ENCODE data around the gene LTB4R. TPM values are rescaled to one million over a fixed set of nuclear protein-coding genes. Genes with fewer than 3 reads are reported as not detected.

LTB4R gene
- total RNA-seq, 1 experiment from 2014 or later = 5.0 TPM

GRCh38 chr14:24286996-24287395 lies 24.3 kb upstream of the LTB4R start:
- H3K4me3 ChIP-seq (ENCODE audit: insufficient read depth, low read depth, low read length) = no peak overlapping the region
- H3K27me3 ChIP-seq (ENCODE audit: control insufficient read depth, insufficient read depth, low read length) = no peaks in the 10 kb centered on the region
- DNase-seq = no peak

DNA sequence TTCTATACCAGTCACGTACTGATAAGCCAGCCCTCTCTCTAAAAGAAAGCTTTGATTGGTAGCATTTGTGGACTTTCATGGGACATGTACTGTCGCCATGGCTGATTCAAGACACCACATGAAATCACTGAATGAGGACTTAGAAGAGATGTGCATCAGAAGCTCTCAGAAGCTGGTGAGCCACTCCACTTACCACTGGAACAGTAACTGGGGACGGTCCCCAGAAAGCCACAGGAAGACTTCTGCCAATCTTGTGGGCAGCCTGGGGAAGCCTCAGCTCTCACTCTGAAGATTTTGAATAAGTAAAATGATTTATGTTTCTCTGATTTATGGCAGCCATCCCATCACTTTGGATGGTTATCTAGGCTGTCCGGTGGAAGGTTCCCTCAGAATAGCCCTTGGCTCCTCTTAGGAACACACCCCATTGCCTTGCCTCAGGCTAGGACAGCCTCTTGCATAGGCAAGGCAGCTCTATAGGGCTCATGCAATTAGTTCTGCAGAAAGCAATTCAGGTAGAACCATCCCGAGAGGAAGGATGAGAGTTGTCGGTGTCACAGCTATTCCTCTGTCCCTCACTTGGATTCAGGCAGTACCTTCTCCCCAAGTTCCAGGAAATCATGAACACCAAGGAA lies 21.5 kb upstream of the LTB4R start:
- Histone ChIP-seq H3K27me3 (ENCODE audit: control insufficient read depth, insufficient read depth, low read length) (no peaks in the 10 kb centered on the region), H3K36me3 (replicated peaks; ENCODE audit: control insufficient read depth, insufficient read depth, low read length) (peaks cover 4% of the 10 kb centered on the region), H3K4me3 (ENCODE audit: insufficient read depth, low read depth, low read length) (no peak overlapping the region)
- no peak for DNase-seq

More at GRCh38 chr14:24286996-24287395, 24.3 kb upstream of the LTB4R start:
- H3K36me3 ChIP-seq (replicated peaks; ENCODE audit: control insufficient read depth, insufficient read depth, low read length) = peaks cover 4% of the 10 kb centered on the region

DNA sequence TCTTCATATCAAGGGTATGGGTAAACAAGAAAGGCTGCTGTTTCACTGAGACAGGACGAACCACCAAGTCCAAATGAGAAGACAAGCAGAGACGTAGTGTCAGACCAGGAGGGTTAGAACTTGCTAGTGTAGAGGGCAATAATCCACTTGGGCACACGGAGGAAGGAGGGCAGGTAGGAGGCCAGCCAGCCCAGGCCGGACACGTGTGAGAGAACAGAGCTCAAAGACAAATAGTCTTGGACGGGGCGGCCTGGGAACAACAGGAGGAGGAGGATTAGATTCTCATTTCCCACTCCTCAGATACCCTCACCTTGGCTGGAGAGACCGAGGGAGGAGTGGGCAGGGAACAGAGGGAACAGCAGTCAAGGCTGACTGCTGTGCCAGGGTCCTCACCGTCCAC lies 20.6 kb upstream of the LTB4R start:
- H3K36me3 ChIP-seq (replicated peaks; ENCODE audit: control insufficient read depth, insufficient read depth, low read length) = peaks cover 7% of the 10 kb centered on the region
- DNase-seq = no peak
- no peak overlapping the region for H3K4me3 ChIP-seq (ENCODE audit: insufficient read depth, low read depth, low read length)
- H3K27me3 ChIP-seq (ENCODE audit: control insufficient read depth, insufficient read depth, low read length) = no peaks in the 10 kb centered on the region

GRCh38 chr14:24291446-24292117 lies 19.7 kb upstream of the LTB4R start:
- no peak overlapping the region for H3K4me3 ChIP-seq (ENCODE audit: insufficient read depth, low read depth, low read length)
- peaks cover 8% of the 10 kb centered on the region for H3K36me3 ChIP-seq (replicated peaks; ENCODE audit: control insufficient read depth, insufficient read depth, low read length)
- no peak for DNase-seq
- H3K27me3 ChIP-seq (ENCODE audit: control insufficient read depth, insufficient read depth, low read length) = no peaks in the 10 kb centered on the region

- no peak for DNase-seq
Measured at GRCh38 chr14:24292118-24292807, 19.0 kb upstream of the LTB4R start.

GRCh38 chr14:24293525-24293924 lies 17.8 kb upstream of the LTB4R start:
- H3K36me3 ChIP-seq (replicated peaks; ENCODE audit: control insufficient read depth, insufficient read depth, low read length) = peaks cover 8% of the 10 kb centered on the region
- H3K27me3 ChIP-seq (ENCODE audit: control insufficient read depth, insufficient read depth, low read length) = no peaks in the 10 kb centered on the region
- no peak overlapping the region for H3K4me3 ChIP-seq (ENCODE audit: insufficient read depth, low read depth, low read length)
- no peak for DNase-seq

More at GRCh38 chr14:24292118-24292807, 19.0 kb upstream of the LTB4R start:
- Histone ChIP-seq H3K27me3 (ENCODE audit: control insufficient read depth, insufficient read depth, low read length) (no peaks in the 10 kb centered on the region), H3K36me3 (replicated peaks; ENCODE audit: control insufficient read depth, insufficient read depth, low read length) (peaks cover 8% of the 10 kb centered on the region), H3K4me3 (ENCODE audit: insufficient read depth, low read depth, low read length) (no peak overlapping the region)

DNA sequence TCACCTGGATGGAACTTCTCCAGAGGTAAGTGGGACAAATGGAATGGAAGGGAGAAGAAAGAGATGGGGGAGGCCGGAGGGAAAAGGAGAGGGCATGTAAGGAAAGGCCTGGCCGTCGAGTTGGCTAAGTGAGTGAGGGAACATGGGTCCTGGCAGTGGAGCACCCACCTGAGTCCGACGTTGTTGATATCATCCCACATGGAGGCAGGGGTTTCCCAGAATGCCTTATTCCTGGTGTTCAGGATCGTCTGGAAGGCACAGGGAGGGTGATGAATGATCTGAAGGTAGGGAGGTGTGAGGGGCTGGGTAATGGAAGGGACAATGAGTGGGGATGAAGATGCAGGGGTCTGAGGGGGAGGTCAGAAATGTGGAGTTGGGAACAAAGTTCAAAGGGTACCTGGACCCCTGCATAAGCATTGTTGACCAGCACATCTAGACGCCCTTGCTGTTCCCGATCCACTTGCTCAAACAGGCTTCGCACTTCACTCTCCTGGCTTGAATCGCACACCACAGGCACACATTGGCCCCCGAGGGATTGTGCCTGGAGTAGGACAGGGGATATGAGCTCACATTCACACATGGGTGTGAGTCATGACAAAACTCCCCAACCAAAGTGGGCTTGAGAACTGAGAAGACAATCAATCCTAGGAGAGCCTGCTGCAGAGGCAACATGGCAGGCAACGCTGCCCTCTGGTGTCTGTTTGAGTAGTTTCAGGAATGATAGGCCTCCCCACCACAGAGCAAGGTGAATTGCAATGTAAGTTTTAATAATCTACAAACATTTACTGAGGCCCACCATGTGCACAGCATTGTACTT lies 14.8 kb upstream of the LTB4R start:
- H3K4me3 ChIP-seq (ENCODE audit: insufficient read depth, low read depth, low read length) = no peak overlapping the region
- no peaks in the 10 kb centered on the region for H3K27me3 ChIP-seq (ENCODE audit: control insufficient read depth, insufficient read depth, low read length)
- DNase-seq = peak; percentile 85
- H3K36me3 ChIP-seq (replicated peaks; ENCODE audit: control insufficient read depth, insufficient read depth, low read length) = peaks cover 5% of the 10 kb centered on the region

GRCh38 chr14:24297190-24297964 lies 13.9 kb upstream of the LTB4R start:
- Histone ChIP-seq H3K36me3 (replicated peaks; ENCODE audit: control insufficient read depth, insufficient read depth, low read length) (peaks cover 12% of the 10 kb centered on the region), H3K4me3 (ENCODE audit: insufficient read depth, low read depth, low read length) (no peak overlapping the region), H3K27me3 (ENCODE audit: control insufficient read depth, insufficient read depth, low read length) (no peaks in the 10 kb centered on the region)
- peak; percentile 75 for DNase-seq

DNA sequence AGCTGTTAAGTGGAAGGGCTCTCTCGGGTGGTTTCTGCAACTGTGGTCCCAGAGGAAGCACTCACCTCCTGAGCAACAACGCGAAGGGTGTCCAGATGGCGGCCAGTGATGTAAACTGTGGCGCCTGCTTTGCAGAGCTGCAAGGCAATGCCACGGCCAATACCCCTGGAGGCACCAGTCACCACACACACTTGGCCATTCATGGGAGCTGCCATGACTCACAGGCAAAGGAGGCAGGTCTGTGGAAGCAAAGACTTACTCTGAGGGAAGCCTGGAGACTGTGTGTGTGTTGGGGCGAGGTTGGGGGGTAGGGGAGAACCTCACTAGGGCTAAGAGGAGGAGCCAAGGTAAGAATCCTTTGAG lies 12.4 kb upstream of the LTB4R start:
- H3K4me3 ChIP-seq (ENCODE audit: insufficient read depth, low read depth, low read length) = peak overlapping the region; percentile 82
- no peaks in the 10 kb centered on the region for H3K27me3 ChIP-seq (ENCODE audit: control insufficient read depth, insufficient read depth, low read length)
- no peak for DNase-seq

GRCh38 chr14:24299255-24300191 lies 11.8 kb upstream of the LTB4R start, which contains the start of the genes DHRS1 and NOP9:
Gene DHRS1, minus strand, starts transcription at chr14:24299780. Its CDS starts 674 bp downstream, at chr14:24299106.
Gene NOP9, plus strand, starts transcription at chr14:24299850. Its CDS starts 105 bp downstream, at chr14:24299955.
- H3K36me3 ChIP-seq (replicated peaks; ENCODE audit: control insufficient read depth, insufficient read depth, low read length) = peaks cover 30% of the 10 kb centered on the region
- H3K4me3 ChIP-seq (ENCODE audit: insufficient read depth, low read depth, low read length) = peak within 1 kb of the TSS; percentile 82
- DNase-seq = peak; percentile 99
- H3K27me3 ChIP-seq (ENCODE audit: control insufficient read depth, insufficient read depth, low read length) = no peaks in the 10 kb centered on the region

More for the DNA sequence above, 12.4 kb upstream of the LTB4R start:
- H3K36me3 ChIP-seq (replicated peaks; ENCODE audit: control insufficient read depth, insufficient read depth, low read length) = peaks cover 24% of the 10 kb centered on the region

DNA sequence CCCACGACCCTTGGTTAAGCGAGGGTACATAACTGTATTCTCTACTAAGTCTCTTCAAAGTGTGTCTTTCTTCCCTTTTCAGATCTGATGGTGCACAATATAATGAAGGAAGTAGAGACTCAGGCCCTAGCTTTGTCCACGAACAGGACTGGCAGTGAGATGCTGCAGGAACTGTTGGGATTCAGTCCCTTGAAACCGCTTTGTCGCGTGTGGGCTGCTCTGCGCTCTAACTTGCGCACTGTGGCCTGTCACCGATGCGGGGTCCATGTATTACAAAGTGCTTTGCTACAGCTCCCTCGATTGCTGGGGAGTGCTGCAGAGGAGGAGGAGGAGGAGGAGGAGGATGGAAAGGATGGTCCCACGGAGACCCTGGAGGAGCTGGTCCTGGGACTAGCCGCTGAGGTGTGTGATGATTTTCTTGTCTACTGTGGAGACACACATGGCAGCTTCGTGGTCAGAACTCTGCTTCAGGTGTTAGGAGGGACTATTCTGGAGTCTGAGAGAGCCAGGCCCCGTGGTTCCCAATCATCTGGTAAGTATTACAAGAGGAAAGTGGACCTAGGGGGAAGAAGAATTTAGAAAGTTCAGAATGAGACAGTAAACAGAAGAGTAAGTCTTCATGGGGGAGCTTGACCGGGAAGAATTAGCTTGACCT lies 10.8 kb upstream of the LTB4R start:
- H3K4me3 ChIP-seq (ENCODE audit: insufficient read depth, low read depth, low read length) = peak overlapping the region; percentile 82
- no peak for DNase-seq
- H3K36me3 ChIP-seq (replicated peaks; ENCODE audit: control insufficient read depth, insufficient read depth, low read length) = peaks cover 35% of the 10 kb centered on the region
- H3K27me3 ChIP-seq (ENCODE audit: control insufficient read depth, insufficient read depth, low read length) = no peaks in the 10 kb centered on the region

GRCh38 chr14:24304019-24304387 lies 7.3 kb upstream of the LTB4R start:
- peaks cover 47% of the 10 kb centered on the region for H3K36me3 ChIP-seq (replicated peaks; ENCODE audit: control insufficient read depth, insufficient read depth, low read length)
- H3K4me3 ChIP-seq (ENCODE audit: insufficient read depth, low read depth, low read length) = no peak overlapping the region
- no peak for DNase-seq
- no peaks in the 10 kb centered on the region for H3K27me3 ChIP-seq (ENCODE audit: control insufficient read depth, insufficient read depth, low read length)
